Effector memory CD4-positive, alpha-beta T cell (primary cell): ENCODE results near the gene SUSD1.

ENCODE experiments used
- DNase-seq, 3 donors: peaks; one replicate each; pipeline ENCODE4 v3.0.0-alpha.2; 2020
- H3K27ac ChIP-seq: 2 replicates; pipeline ENCODE4 v1.7.0; 2013; ENCODE audit warnings: mild to moderate bottlenecking, low read length, moderate library complexity; ENCODE audit not compliant: insufficient read depth, poor library complexity, severe bottlenecking
- H3K27me3 ChIP-seq: replicated peaks from 2 replicates; pipeline ENCODE4 v1.7.0; 2013; ENCODE audit warnings: mild to moderate bottlenecking, low read length; ENCODE audit not compliant: insufficient read depth, control insufficient read depth, poor library complexity, severe bottlenecking
- H3K36me3 ChIP-seq: 2 replicates; pipeline ENCODE4 v1.7.0; 2013; ENCODE audit warnings: mild to moderate bottlenecking, low read length, moderate library complexity; ENCODE audit not compliant: control insufficient read depth, insufficient read depth
- H3K4me1 ChIP-seq: 2 replicates; pipeline ENCODE4 v1.7.0; 2013; ENCODE audit warnings: low read length, mild to moderate bottlenecking; ENCODE audit not compliant: control insufficient read depth, insufficient read depth, poor library complexity, severe bottlenecking
- H3K4me3 ChIP-seq: 2 replicates; pipeline ENCODE4 v1.7.0; 2013; ENCODE audit warnings: low read length, low read depth, mild to moderate bottlenecking; ENCODE audit not compliant: insufficient read depth, poor library complexity, severe bottlenecking
- H3K9me3 ChIP-seq: 2 replicates; pipeline ENCODE4 v1.7.0; 2013; ENCODE audit warnings: mild to moderate bottlenecking, low read length, moderate library complexity; ENCODE audit not compliant: control insufficient read depth
- total RNA-seq, 3 donors: gene quantifications; one replicate each; lab custom pipeline; 2026; lab: John Stamatoyannopoulos, UW

SUSD1 gene
- total RNA-seq, result 11.2 to 24.8 (median 18.9) reads per million in 3 donors

DNA sequence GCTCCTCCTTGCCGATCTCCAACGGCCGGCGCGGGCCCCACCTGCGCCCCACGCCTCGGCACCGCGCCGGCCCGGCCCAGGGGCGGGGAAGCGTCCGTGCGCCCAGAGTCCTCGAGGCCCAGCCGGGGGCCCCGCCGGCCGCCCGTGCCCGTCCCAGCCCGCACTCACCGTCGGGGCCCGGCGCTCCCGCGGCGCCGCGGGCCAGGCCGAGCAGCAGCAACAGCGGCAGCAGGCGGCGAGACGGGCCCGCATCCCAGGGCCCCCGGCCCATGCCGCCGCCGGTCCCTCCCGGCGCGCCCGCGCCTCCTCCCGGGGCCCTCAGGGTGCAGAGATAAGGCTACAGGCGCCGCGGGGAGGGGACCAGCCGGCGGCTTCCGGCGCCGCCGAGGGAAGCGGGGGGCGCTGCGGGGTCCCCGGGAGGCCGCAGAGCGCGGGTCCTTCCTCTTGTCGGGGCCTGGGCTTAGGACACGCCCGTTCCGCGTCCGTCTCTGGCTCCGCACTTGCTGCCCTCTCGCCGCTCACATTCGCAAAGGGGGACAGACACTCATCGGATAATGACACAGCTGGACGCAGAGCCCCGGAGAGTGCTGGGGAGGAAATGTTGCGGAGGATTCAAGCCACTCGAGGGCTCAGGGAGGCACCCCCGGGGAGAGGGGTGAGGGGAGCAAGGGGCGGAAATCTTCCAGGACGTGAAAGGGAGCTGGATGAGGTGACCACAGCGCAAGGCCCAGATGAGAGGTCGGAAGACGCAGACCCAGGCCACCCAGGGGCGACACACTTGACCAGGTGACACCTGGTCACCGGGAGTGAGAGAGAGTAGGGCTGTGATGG is at the start of gene SUSD1:
SUSD1 (minus strand) TSS at position 333 of the 831 bp plus-strand sequence; CDS start at position 271, 62 bp downstream.
- H3K9me3 ChIP-seq, result no peaks in the 10 kb centered on the region
- peaks cover 52% of the 10 kb centered on the region for H3K4me1 ChIP-seq
- DNase-seq, result peak in 2 of 3 donors; percentile 27 to 29
- H3K36me3 ChIP-seq, result no peaks in the 10 kb centered on the region
- H3K4me3 ChIP-seq, result peak within 1 kb of the TSS; percentile 42
- H3K27me3 ChIP-seq, result no peaks in the 10 kb centered on the region
- H3K27ac ChIP-seq, result peak within 1 kb of the TSS; percentile 64

DNA sequence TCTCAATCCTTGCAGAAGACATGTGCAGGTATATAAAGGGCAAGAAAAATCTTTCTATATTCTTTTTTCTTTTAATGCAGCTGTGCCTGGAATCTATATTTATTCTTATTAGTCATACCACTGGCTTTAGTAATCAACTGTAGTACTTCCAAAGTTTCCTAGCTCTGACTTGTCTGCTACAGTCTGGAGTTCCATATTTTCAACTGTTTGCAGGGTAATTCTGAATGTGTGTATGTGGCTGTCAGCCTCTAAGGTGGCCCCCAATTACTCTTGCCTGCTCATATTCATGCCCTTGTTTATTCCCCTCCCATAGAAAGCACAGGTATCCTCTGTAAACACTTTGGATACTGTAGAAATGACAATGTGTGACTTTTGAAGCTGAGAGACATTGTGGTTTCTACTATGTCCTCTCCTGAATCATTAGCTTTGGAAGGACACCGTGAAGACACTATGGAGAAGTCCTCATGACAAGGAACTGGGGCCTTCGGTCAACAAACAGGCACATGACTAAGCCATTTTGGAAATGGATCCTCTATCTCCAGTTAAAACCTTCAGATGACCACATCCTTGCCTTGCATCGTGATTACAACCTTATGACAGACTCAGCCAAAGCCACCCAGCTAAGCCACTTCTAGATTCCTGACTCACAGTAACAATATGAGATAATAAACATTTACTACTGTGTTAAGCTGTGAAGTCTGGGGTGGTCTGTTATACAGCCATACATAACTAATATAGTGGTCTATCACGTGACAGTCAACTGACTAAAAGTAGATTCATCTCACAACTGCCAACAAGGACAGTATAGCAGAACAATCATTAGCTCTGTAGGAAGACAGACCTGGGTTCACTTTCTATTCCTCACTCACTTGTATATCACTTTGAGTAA is 49.5 kb upstream of the SUSD1 start:
- H3K4me3 ChIP-seq, result no peak overlapping the region
- no peaks in the 10 kb centered on the region for H3K9me3 ChIP-seq
- peaks cover 39% of the 10 kb centered on the region for H3K36me3 ChIP-seq
- H3K27ac ChIP-seq, result no peak overlapping the region
- no peaks in the 10 kb centered on the region for H3K4me1 ChIP-seq
- DNase-seq, result no peak
- H3K27me3 ChIP-seq, result no peaks in the 10 kb centered on the region

DNA sequence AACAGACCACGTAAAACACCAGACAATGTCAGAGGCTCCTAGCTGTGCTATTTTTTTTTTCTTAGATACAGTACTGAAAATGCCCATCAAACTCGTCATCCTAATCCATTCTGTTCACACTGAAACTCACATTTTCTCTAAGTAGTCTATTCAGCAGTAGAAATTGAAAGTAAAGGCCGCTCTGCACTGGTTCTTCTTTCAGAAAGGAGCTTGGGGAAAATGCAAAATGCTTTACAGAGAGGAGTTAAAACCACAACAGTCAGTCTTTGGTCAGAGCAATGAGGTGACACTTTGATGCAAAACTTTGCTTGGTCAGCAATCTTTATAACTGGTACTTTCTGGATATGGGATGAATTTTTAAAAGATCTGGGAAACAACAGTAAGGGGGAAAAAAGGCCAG is 43.8 kb upstream of the SUSD1 start:
- Histone ChIP-seq H3K27ac (no peak overlapping the region), H3K27me3 (no peaks in the 10 kb centered on the region), H3K4me1 (peaks cover 5% of the 10 kb centered on the region), H3K9me3 (no peaks in the 10 kb centered on the region), H3K36me3 (peaks cover 7% of the 10 kb centered on the region), H3K4me3 (no peak overlapping the region)
- no peak for DNase-seq

DNA sequence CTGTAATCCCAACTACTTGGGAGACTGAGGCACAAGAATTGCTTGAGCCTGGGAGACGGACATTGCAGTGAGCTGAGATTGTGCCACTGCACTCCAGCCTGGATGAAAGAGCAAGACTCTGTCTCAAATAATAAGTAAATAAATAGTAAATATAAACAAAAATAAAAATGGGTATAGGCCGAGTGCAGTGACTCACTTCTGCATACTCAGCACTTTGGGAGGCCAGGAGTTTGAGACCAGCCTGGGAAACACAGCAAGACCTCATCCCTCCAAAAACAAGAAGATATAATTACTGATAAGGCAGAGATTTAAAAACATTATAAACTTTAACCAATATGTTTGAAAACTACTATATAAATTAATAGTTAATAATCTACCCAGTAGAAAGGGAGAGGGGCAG is 37.8 kb upstream of the SUSD1 start:
- Histone ChIP-seq H3K4me3 (no peak overlapping the region), H3K36me3 (peaks cover 26% of the 10 kb centered on the region), H3K9me3 (peaks cover 4% of the 10 kb centered on the region), H3K27me3 (no peaks in the 10 kb centered on the region), H3K27ac (no peak overlapping the region), H3K4me1 (no peaks in the 10 kb centered on the region)
- no peak for DNase-seq

DNA sequence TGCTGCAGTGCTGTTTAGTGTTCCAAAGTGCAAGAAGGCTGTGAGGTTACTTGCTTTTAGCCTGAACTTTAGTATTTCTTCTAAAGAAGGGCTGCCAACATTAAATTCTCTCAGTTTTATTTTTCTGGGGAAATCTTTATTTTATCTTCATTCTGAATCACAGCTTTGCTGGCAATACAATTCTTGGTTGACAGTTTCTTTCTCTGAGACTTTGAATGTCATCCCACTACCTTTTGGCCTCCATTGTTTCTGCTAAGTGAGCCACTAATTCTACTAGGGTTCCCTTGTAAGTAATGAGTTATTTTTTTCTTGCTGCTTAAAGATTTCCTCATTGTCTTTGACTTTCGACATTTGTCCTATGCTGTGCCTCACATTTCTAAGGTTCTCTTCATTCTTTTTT is 32.4 kb upstream of the SUSD1 start:
- Histone ChIP-seq H3K27me3 (no peaks in the 10 kb centered on the region), H3K4me1 (no peaks in the 10 kb centered on the region), H3K27ac (no peak overlapping the region), H3K9me3 (peaks cover 4% of the 10 kb centered on the region), H3K4me3 (no peak overlapping the region), H3K36me3 (peaks cover 20% of the 10 kb centered on the region)
- DNase-seq, result no peak

DNA sequence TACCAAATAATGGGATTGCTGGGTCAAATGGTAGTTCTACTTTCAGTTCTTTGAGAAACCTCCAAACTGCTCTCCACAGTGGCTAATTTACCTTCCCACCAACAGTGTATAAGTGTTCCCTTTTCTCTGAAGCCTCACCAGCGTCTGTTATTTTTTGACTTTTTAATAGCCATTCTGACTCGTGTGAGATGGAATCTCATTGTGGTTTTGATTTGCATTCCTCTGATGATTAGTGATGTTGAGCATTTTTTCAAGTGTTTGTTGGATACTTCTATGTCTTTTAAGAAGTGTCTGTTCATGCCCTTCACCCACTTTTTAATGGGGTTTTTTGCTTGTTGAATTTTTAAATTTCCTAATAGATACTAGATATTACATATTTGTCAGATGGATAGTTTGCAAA is 28.4 kb upstream of the SUSD1 start:
- Histone ChIP-seq H3K4me1 (no peaks in the 10 kb centered on the region), H3K4me3 (no peak overlapping the region), H3K36me3 (peaks cover 4% of the 10 kb centered on the region), H3K27ac (no peak overlapping the region), H3K9me3 (peaks cover 1% of the 10 kb centered on the region), H3K27me3 (no peaks in the 10 kb centered on the region)
- DNase-seq, result no peak

DNA sequence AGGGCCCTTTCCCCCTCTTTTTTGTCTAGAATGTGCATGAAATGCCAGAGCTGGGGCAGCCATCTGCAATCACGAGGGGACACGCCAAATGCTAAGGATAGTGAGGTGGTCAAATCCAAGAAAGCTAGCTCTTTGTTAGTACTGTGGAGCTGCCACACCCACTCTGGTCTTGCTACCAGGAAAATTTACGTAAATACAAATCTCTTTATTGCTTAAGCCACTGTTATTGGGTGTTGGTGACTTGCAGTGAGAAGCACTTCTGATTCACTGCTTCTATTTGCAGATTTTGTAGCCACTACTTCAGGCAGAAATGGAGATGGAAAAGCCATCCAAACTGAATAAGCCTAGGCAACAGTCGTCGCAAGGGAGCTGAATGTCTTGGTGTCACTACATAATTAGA is 25.6 kb upstream of the SUSD1 start:
- no peak overlapping the region for H3K27ac ChIP-seq
- H3K4me3 ChIP-seq, result no peak overlapping the region
- H3K27me3 ChIP-seq, result no peaks in the 10 kb centered on the region
- no peak for DNase-seq
- H3K36me3 ChIP-seq, result no peaks in the 10 kb centered on the region
- no peaks in the 10 kb centered on the region for H3K4me1 ChIP-seq
- H3K9me3 ChIP-seq, result no peaks in the 10 kb centered on the region

DNA sequence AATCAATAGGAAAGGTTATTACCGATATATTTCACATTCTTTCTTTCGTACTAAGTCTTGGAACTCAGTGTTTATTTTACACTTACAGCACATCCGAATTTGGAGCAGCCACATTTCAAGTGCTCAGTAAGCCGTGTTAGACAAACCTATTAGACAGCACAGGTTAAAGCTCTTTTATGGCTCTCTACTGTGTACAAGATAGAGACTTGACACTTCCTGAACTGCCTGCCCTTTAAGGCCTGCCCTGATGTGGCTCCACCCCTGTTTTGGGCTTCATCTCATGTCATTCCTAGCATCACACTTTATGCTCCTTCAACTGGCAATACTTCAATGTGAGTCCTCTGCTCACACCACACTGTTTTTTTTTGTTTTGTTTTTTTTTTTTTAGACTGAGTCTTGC is 23.5 kb upstream of the SUSD1 start:
- Histone ChIP-seq H3K9me3 (no peaks in the 10 kb centered on the region), H3K27ac (no peak overlapping the region), H3K4me3 (no peak overlapping the region), H3K4me1 (no peaks in the 10 kb centered on the region), H3K27me3 (no peaks in the 10 kb centered on the region), H3K36me3 (no peaks in the 10 kb centered on the region)
- no peak for DNase-seq

DNA sequence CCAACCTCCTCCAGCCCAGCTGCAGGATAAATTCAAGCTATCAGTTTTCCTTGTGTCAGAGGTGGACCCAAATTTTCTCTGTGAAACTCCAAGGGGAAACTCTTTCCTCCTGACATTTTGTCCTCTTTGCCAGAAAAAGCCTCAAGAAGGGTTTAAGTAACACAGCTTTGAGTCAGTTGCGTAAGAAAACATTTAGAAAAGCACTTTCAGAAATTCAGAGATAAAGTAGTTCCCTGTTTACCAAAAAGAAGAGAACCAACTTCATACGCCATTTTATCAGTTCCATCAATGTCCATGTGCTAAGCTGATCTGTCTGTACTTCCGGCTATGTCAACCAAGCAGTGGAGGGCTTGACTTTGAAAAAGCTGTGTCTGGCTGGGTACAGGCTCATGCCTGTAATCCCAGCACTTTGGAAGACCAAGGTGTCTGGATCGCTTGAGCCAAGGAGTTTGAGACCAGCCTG is 19.9 kb upstream of the SUSD1 start:
- no peak for DNase-seq
- Histone ChIP-seq H3K27me3 (no peaks in the 10 kb centered on the region), H3K27ac (no peak overlapping the region), H3K9me3 (no peaks in the 10 kb centered on the region), H3K4me3 (no peak overlapping the region), H3K4me1 (no peaks in the 10 kb centered on the region), H3K36me3 (no peaks in the 10 kb centered on the region)
